OCI-LY7 (cell line): Measurements from ENCODE around the gene APOD. TPM values are rescaled to one million over a fixed set of nuclear protein-coding genes. Genes with fewer than 3 reads are reported as not detected.
"Not testable (repeated sequence)": the region's sequence is repeated elsewhere in the genome, so short reads cannot be mapped to it uniquely, and the experiment has no call there.

Experiments
- BruUV-seq: library from RNA; stranded (reverse); fragments of 400-500 nt; replicated peaks from 2 replicates; lab custom pipeline; 2021; lab: Mats Ljungman, UMichigan
- CTCF ChIA-PET: fragments of 300-600 bp; sonication (Branson Sonifier 250); formaldehyde crosslinking; loops from one replicate; lab custom pipeline; 2022; ENCODE audit warnings: antibody characterized with exemption; ENCODE audit not compliant: unreplicated experiment; lab: Charles Lee
- POLR2A ChIA-PET: fragments of 300-600 bp; sonication (Branson Sonifier 250); formaldehyde crosslinking; loops from one replicate; lab custom pipeline; 2022; ENCODE audit warnings: antibody characterized with exemption; lab: Charles Lee
- DNase-seq: peaks from one replicate; pipeline ENCODE4 v3.0.0-alpha.2; 2015; ENCODE audit warnings: low spot score
- H2AFZ ChIP-seq: fragments of 200-600 bp; sonication (generic), shearing (Covaris generic); 2 replicates; pipeline ENCODE4 v1.6.1; 2014; ENCODE audit warnings: mild to moderate bottlenecking, antibody characterized with exemption, low read length, moderate library complexity
- H3K27ac ChIP-seq: fragments of 200-600 bp; sonication (generic); 2 replicates; pipeline ENCODE4 v1.5.1; 2014; ENCODE audit warnings: mixed run types, low read depth, mild to moderate bottlenecking, moderate library complexity, low read length, inconsistent platforms; ENCODE audit not compliant: poor library complexity, severe bottlenecking
- H3K36me3 ChIP-seq: fragments of 200-600 bp; sonication (generic); 2 replicates; pipeline ENCODE4 v1.6.1; 2014; ENCODE audit warnings: mild to moderate bottlenecking, antibody characterized with exemption, low read length, moderate library complexity, mixed read lengths; ENCODE audit not compliant: insufficient read depth
- H3K4me1 ChIP-seq: fragments of 200-600 bp; sonication (generic); 2 replicates; pipeline ENCODE4 v1.5.1; 2014; ENCODE audit warnings: mild to moderate bottlenecking, low read length; ENCODE audit not compliant: insufficient read depth, poor library complexity, severe bottlenecking
- H3K4me2 ChIP-seq: fragments of 200-600 bp; sonication (generic); 2 replicates; pipeline ENCODE4 v1.6.1; 2014; ENCODE audit warnings: mild to moderate bottlenecking, low read length
- H3K4me3 ChIP-seq: fragments of 200-600 bp; sonication (generic); 2 replicates; pipeline ENCODE4 v1.5.1; 2014; ENCODE audit warnings: mild to moderate bottlenecking, low read depth, low read length; ENCODE audit not compliant: poor library complexity, severe bottlenecking
- H3K79me2 ChIP-seq: fragments of 200-600 bp; sonication (generic); 2 replicates; pipeline ENCODE4 v1.6.1; 2016; ENCODE audit warnings: low read depth, mild to moderate bottlenecking, low read length, moderate library complexity, mixed read lengths; ENCODE audit not compliant: insufficient read depth
- H3K9me2 ChIP-seq: fragments of 200-600 bp; sonication (generic); 2 replicates; pipeline ENCODE4 v1.6.1; 2016; ENCODE audit warnings: mild to moderate bottlenecking, low read length, mixed read lengths; ENCODE audit not compliant: insufficient read depth
- H3K9me3 ChIP-seq: fragments of 200-600 bp; sonication (generic); 2 replicates; pipeline ENCODE4 v1.6.1; 2014; ENCODE audit warnings: mild to moderate bottlenecking, mixed run types, low read length, mixed read lengths
- H4K20me1 ChIP-seq: fragments of 200-600 bp; sonication (generic); 2 replicates; pipeline ENCODE4 v1.6.1; 2014; ENCODE audit warnings: mild to moderate bottlenecking, antibody characterized with exemption, low read length, moderate library complexity, mixed read lengths; ENCODE audit not compliant: insufficient read depth
- intact Hi-C: fragments of 100-400 bp; cut with micrococcal nuclease; formaldehyde crosslinking; loops from one replicate; pipeline ENCODE4 v1.10.0; 2022; ENCODE audit not compliant: unreplicated experiment
- total RNA-seq, 2 experiments: library from RNA; depleted of rRNA in 1 of 2; stranded (reverse); fragments of >200 nt in 1 of 2; shearing (Covaris generic) in 1 of 2; gene quantifications; 2 replicates each; pipeline ENCODE4 v1.2.3, GENCODE V29; 2014 to 2022

Gene APOD
- total RNA-seq, 2 experiments from 2014 or later, result not detected

GRCh38 chr3:195630086-195630917 is 46.6 kb upstream of the APOD start:
- H3K27ac ChIP-seq, CTCF ChIA-PET, H3K4me3 ChIP-seq, H3K9me3 ChIP-seq, H2AFZ ChIP-seq, POLR2A ChIA-PET, DNase-seq, H3K9me2 ChIP-seq, H3K79me2 ChIP-seq, BruUV-seq, H3K36me3 ChIP-seq, H4K20me1 ChIP-seq, intact Hi-C loops, H3K4me1 ChIP-seq: not testable (repeated sequence)
- H3K4me2 ChIP-seq, result 0 out of 2 replicates have a peak overlapping the region, but pooled peaks have one; percentile 5

GRCh38 chr3:195629682-195630081 is 45.9 kb upstream of the APOD start:
- H2AFZ ChIP-seq, H3K4me3 ChIP-seq: not testable (repeated sequence)
- intact Hi-C loops, result loop anchor here (10.0 kb wide), 1 partner anchor 225 kb away; no protein-coding TSS in a partner anchor

GRCh38 chr3:195628386-195628920 is 44.7 kb upstream of the APOD start:
- H2AFZ ChIP-seq, H4K20me1 ChIP-seq, DNase-seq, H3K36me3 ChIP-seq, CTCF ChIA-PET, H3K79me2 ChIP-seq, H3K27ac ChIP-seq, H3K9me2 ChIP-seq, H3K4me1 ChIP-seq, BruUV-seq, POLR2A ChIA-PET, H3K4me3 ChIP-seq, H3K4me2 ChIP-seq, H3K9me3 ChIP-seq: not testable (repeated sequence)
- intact Hi-C loops, result loop anchor here (10.0 kb wide), 1 partner anchor 226 kb away; no protein-coding TSS in a partner anchor

More at GRCh38 chr3:195629682-195630081, 45.9 kb upstream of the APOD start:
- CTCF ChIA-PET, H3K36me3 ChIP-seq, H3K9me3 ChIP-seq, H3K9me2 ChIP-seq, BruUV-seq, POLR2A ChIA-PET, H3K79me2 ChIP-seq, H4K20me1 ChIP-seq, DNase-seq, H3K4me1 ChIP-seq, H3K27ac ChIP-seq, H3K4me2 ChIP-seq: not testable (repeated sequence)

- H3K79me2 ChIP-seq, H3K9me3 ChIP-seq, POLR2A ChIA-PET, H3K4me3 ChIP-seq, H3K4me1 ChIP-seq, DNase-seq, H2AFZ ChIP-seq, CTCF ChIA-PET, H3K9me2 ChIP-seq, H3K4me2 ChIP-seq, H3K27ac ChIP-seq, H3K36me3 ChIP-seq, H4K20me1 ChIP-seq, BruUV-seq: not testable (repeated sequence)
- intact Hi-C loops, result loop anchor here (10.0 kb wide), 1 partner anchor 227 kb away; no protein-coding TSS in a partner anchor
Observed at GRCh38 chr3:195627515-195628385, 44.0 kb upstream of the APOD start.

- H3K9me3 ChIP-seq, H3K36me3 ChIP-seq, H3K4me1 ChIP-seq, DNase-seq, POLR2A ChIA-PET, BruUV-seq, CTCF ChIA-PET, H2AFZ ChIP-seq, H3K9me2 ChIP-seq, H4K20me1 ChIP-seq, H3K79me2 ChIP-seq: not testable (repeated sequence)
- H3K4me2 ChIP-seq, result peak overlapping the region; percentile 56
- intact Hi-C loops, result loop anchor here (5.0 to 10.0 kb wide), 2 partner anchors 92 to 230 kb away; no protein-coding TSS in a partner anchor
- peak overlapping the region; percentile 42 for H3K27ac ChIP-seq
- H3K4me3 ChIP-seq, result peak overlapping the region; percentile 26
Observed at GRCh38 chr3:195624603-195625560, 41.1 kb upstream of the APOD start.
